HG02981 (cell line): ENCODE measurements around the gene OLFML2B.

Source experiments
- ATAC-seq: cut with Tn5 transposase; IDR thresholded peaks from one replicate; pipeline ENCODE4 v1.9.1; 2021; ENCODE audit warnings: mild to moderate bottlenecking, moderate library complexity; ENCODE audit not compliant: unreplicated experiment

The OLFML2B gene

DNA sequence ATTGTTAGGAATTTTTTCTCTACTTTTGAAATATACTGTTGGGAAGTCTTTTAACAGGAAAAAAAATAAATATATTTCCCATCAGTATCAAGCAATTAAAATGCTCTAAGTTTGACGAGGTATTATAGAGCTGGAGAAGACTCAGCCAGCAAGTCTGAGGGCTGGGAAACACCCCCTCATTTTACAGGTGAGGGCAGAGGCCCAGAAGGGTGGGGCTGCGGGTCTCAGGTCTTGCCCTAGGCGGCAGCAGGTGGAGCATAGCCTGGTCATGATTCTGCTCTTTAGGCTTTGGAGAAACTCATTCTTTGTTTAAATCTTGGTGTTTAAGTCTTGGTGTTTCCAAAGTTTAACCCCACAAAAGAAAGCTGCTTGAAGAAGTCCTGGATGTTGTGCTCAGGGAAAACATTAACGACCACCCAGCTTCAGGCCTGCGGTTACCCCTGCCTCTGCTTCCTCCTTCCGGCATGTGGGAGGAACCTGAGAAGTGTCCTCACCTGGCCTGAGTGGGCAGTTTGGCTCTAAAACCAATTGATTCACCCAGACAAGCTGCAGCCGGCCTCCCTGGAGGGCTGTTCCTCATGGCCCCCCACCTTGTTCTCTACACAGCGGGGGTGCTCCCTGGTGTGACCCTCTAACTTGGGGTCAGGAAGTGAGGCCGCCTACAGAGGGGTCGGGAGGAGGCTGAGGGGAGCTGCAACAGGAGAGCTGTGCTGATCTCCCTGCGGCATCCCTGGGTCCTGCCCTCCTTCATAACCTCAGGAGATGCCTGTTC is 41.7 kb downstream of the OLFML2B start:
- ATAC-seq, result no peak

DNA sequence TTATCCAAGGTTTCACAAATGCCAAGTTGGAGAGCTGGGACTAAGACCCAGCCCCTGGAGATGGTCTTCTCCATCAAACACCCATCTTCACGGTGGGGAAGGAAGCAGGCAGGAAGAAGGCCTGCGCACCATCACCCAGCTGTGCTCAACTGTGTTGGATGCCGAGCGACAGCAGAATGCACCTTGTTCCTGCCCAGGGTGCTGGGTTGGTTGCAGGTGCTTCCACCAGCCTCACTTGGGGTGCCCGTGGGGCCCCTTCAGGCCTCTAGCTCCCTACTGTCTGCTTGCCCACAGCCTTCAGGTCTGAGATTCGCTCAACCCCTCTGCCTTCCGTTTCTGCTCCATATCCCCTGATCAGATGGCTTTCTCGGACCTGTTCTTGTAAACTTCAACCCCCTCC is 42.5 kb downstream of the OLFML2B start:
- no peak for ATAC-seq

DNA sequence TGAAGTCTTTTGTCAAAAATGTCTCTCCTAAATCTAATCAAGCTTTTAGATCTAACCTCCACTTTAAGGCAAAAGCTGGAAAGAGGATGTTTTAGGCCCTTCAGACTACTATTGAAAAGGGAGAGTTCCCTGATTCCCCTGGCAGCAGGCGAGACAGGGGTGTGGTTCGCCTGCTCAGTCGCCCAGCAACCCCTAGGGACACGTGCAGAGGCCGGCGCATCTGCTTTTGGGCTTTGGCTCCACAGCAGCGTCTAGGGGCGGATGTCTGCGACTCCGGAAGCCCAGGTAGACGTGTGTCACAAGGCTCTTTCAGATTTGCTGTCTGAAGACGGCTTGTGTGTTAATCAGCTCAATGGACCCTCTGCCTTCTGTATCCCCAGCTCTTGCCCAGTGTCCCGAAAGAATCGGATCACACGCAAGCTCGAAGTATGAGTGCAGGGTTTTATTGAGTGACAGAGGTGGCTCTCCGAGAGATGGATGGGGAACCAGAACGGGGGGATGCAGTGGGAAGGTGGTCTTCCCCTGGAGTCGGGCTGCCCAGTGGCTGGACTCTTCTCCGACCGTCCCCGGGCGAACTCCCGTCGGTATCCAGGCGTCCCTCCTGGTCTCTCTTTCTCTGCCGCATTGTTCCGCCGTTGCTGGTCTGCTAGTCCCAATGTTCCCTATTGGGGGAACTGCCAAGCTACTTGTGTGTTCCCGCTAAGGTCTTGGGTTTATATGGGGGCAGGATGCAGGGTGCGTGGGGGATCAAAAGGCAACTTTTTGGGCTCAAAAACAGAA is 45.5 kb downstream of the OLFML2B start:
- no peak for ATAC-seq

DNA sequence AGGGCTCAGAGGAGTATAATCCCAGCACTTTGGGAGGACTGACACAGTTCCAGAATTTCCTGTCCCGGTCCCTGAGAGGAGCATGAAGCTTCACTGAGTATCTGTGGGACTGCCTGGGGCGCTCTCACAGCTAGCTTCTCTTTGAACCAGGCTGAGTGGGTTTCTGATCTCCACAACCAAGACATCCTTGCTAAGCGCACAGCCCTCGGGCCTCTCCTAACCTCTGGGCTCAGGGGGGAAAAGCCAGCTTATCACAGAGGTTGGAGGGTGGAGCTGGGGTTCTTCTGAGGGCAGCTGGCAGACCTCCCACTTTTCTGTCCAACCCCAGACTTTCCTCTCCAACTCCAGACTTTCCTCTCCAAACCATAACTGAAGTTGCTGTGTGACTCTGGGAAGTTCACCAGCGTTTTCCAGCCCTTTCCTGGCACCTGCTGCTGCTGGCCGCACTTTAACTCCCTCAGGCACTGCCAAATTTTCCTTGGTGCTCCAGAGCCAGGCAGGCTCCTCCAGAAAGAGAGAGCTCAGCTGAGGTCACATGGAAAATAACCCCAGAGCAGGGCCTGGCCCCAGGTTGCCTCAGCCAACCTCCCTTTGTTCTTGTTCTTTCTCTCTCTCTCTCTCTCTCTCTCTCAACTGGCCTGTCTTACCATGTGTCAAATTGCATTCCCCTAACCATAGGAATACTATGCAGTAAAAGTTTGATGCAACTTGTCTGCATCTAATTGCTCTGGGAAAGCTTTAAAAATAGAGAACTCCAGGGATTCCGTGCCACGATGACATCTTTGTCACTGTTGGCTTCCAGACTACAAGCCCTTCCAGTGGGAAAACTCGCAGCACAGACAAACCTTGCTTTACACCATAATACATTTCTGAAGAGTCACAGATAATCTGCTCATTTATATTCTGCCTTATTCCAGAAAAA is 49.5 kb downstream of the OLFML2B start:
- no peak for ATAC-seq

DNA sequence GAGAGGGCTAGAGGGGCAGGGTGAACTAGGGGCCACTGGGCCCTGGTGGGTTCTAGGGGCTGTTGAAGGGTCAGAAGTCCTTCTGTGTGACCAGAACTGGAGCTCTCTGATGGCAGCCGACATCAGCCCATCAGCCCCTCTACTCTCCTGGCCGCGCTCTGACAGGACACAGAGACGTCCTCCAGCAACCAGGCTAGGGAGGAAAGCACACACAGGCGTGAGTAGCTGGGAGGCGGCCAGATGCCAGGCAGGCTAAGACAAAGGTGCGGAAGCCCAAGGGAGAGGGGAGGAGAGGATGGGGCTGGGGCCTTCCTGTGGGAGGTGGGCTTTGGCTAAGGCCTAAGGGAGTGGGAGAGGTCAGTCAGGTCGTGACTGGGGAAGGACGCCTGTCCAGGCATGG is 50.8 kb downstream of the OLFML2B start:
- no peak for ATAC-seq

DNA sequence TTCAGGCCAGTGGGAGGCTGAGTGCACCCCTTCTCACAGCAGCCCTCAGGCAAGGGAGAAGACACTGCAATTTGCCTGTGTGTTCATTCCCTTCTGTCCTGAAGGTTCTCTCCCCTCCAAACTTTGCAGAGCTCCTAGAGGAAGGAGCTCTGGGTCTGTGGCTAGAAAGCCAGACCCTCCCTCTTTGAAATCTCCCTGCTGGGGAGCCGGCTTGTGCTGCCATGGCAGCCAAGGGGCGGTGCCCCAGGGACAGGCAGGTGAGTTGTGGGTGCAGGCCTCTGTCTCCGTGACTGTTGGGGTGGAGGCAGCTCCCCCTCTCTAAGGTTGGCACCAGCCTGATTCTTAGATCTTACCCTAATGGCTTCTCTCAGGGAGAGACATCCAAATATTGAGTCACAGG is 53.0 kb downstream of the OLFML2B start:
- ATAC-seq, result no peak

DNA sequence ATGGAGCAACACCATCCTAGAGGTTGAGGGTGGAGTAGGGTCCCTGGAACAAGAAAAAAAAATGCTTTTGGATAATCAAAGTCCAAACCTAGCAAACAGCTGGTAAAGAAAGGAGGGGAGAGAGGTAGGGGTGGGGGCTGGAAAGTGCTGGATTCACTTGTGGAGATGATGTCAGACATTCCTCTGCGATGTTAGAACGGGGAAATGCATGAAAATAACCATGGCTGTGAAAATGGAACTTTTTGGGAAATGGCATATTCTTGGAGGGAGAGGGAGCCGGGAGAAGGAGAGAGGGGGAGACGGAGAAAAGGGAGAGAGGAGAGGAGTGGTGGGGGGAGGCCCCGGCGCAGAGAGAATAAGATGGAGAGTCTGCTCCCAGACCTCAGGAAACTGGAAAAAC is 53.6 kb downstream of the OLFML2B start:
- ATAC-seq, result no peak

DNA sequence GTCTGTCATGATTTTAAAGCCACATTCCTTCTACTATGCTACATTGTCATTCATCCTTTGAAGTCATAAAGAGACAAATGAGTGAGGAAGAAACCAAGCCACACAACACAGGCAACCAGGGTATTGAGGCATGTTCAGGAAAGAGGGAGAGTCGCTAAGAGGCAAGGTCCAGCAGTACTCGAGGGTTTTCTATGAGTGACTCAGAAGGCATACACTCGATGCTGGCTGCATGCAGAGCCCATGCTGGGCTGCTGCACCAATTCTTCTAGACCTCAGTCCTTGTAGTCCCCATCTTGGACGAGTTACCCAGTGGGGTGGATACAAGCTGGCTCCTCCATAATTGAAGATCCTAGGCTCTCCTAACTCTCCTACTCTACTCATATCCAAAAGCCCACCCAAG is 57.6 kb downstream of the OLFML2B start:
- ATAC-seq, result no peak

DNA sequence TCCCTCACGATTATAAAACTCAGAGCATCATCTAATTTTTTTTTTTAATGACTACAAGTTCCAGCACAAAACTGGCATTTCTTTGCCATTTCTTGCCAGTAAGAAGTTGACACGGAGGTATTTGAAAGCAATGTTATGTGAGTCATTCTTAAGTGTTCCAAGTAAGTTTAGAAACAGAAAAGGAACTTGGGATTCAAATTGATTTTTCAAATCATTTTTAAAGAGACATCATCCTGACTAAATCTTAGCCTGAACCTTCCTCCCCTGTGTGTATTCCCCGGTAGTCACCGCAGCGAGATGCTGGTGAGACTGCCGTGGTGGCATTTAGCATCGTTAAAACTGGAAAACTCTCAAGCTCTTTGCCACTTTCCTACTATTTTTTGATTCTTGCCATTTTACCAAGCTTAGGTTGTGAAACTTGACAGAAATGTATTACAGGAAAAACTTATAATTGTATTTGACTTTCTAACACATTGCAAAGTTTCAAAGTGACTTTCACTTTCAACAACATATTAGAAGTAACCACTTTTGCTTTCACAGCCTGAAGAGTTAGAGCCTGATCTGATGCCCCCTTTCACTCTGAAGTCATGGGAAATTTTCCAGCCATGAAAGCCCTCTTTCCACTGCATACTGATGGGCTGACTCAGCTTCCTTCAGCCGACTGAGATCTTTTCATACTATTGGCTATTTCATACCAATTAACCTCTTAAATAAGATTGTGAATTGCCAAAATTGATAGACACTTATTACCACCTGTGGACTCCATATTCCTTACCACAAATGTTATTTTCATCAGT is 61.4 kb downstream of the OLFML2B start:
- ATAC-seq, result peak; percentile 90

DNA sequence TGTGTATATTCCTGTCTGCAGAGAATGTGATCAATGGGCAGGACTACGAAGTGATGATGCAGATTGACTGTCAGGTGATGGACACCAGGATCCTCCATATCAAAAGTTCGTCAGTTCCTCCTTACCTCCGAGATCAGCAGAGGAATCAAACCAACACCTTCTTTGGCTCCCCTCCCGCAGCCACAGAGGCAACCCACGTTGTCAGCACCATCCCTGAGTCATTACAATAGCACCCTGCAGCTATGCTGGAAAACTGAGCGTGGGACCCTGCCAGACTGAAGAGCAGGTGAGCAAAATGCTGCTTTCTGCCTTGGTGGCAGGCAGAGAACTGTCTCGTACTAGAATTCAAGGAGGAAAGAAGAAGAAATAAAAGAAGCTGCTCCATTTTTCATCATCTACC is 65.2 kb downstream of the OLFML2B start:
- ATAC-seq, result no peak

DNA sequence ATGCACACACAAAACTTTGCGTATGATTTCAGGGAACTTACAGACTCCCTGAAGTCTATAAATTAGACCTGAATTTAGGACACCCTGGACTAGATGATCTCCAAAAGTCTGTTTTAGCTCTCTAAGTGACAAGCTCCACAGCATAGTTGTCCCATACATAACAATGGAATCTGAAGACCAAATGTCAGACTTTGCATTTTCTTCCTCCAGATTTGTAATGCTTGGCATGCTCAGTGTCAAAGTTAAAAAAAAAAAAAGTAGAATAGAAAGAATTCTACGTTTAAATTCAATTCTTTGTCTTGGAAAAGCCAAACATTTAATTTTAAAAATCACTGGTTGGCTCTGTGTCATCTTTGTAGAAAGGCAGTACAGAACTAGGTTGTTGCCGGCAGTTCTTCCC is 66.7 kb downstream of the OLFML2B start:
- ATAC-seq, result no peak

DNA sequence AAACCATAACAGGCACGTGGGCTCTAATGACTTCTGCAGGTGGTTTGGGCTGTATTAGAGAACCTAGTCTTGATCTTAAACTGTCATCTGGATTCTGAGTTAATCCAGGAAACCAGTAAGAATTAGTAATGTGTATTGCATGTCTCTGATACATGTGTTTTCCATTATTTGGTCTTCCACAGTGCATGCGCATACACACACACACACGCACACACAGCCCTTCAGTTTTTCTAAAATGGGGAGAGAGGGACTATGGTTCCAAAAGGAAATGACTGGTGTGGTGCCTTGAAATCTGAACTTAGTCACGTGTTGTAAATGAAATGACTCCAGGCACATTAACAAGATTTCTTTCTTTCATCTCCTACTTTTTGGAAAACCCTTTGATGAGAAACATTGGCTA is 67.6 kb downstream of the OLFML2B start:
- ATAC-seq, result no peak

DNA sequence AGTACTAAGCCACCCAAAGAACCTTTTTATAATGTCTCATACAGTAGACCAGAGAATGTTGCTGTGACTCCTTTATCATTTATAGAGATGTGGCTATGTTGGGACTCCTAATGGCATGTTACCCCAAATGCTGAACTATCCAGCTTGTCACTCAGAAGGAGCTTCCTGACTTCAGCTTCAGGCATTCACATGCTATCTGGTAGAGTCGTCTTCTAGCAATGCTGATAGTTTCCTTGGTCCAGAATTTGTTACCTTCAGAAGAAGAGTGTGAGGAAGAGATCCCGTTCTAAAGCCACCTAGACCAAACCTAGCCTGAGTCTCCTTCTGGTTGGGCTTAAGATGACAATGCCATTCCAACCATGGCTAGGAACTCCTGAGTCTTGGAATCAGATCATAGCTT is 68.1 kb downstream of the OLFML2B start:
- ATAC-seq, result no peak

DNA sequence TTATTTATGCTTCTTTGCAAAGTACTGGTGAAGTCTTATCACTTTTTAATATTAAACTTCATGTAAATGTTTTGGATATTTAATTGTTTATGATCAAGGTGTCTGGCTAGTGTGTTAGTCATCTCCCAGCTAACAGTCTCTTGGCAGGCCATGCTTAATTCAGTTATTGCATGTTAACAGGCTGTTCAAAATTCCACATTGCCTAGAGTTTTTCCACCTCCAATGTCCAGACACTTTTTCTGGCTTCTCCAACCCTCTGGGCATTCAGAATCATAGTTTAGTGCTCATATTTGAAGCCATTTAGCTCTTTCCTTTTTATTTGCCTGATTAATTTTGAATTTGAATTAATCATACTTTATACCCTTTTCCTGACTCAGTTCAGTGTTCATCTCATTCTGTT is 69.2 kb downstream of the OLFML2B start:
- no peak for ATAC-seq

DNA sequence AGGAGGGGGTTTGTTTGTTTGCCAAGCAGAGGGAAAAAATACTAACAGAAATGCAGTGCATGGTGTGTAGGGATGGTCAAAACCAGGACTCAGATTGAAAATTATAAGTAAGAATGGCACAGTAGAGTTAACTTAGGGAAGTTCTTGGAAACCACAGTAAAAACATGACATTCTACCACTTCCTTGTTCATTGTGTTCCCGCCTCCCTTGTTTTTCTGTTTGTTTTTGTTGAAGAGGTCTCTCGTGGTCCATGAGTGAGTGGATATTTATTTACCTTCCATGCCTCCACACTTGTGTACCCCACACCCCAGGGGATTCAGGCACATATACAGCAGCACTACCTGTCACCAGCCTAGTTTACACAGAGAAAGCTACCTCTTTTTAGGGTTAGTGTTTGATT is 69.6 kb downstream of the OLFML2B start:
- ATAC-seq, result no peak

DNA sequence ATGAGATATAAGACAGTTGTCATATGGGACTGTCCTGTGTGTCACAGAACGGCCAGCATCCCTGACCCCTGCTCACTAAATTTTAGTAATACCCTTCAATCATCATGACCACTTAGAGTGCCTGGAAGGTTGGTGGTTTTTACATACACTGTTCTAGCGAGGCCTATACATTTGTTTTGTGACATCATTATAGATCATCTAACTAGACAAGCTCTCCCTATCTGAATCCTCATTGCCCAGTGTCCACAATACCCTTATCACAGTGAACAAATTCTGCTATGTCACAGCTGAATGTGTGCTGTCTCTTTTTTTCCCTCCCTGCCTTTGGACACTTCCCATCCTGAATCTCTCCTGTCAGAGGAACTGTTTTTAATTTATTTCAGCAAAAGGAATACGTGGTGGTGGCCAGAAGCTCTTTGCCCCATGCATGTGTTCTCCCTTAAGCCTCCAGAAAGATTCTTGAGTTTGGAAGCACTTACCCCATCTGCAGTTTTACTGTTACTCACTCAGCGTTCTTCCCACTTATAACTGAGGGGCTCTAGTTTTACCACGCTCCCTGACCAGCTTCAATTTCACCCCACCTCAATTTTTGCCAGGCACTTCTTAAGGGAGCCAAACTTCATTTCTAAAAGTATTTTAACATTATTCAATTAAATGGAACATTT is 70.3 kb downstream of the OLFML2B start:
- ATAC-seq, result no peak

DNA sequence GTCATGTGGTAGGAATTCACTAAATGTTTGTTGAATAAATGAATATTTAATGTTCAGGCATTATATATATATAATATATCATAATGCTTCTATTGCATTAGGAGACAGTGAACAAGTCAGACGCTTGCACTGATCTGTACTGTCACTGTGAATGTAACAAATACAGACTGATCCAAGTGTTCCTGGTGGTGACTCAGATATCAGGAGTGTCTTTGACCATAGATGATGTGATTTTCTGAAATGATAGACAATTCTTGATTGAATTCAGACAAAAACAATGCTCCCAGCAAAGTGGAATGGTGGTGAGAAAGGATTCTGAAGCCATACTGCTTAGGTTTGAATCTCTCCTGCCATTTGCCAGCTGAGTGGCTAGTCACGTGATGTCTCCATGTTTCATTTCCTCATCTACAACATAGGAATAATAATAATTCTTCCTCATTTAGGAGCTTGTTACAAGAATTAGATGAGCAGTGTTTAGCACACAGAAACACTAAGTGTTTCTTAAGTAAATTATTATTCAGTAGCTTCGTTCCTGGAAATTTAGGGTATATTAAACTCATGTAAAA is 71.0 kb downstream of the OLFML2B start:
- no peak for ATAC-seq

DNA sequence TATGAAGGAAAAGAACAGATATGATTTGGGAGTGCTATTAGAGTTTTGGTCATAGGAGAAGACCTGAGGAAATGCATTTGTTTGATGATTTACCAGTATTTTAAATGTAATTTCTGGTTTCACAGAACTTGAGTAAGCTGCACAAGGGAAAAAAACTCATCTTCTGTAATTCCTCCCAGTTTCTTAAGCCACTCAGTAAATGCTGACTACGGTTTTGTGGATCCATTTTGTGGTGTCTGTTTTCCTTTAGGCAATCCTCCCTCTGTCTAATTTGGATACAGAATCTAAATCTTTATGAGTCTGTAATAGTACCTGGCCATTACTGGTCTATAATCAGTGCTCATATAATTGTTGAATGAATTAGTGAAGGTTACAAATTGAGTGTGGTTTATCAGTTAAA is 72.0 kb downstream of the OLFML2B start:
- ATAC-seq, result no peak

DNA sequence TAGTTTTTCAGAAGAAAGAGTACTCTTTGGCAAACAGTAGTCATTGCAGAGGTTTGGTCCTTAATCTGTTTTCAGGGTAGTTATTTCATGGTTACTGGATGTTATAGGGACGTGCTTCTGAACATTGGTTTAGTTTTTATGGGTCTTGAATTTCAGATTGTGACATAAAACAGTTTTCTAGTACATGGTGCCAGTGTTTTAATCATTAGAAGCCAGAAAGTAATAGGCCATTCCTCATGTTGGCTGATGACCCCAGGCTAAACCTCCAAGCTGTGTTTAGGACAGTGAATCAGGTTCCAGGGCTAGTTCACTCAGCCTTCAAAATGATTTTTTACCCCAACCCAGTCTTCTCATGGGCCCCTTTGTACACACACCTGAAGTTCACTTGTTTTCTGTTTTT is 73.3 kb downstream of the OLFML2B start:
- ATAC-seq, result no peak

DNA sequence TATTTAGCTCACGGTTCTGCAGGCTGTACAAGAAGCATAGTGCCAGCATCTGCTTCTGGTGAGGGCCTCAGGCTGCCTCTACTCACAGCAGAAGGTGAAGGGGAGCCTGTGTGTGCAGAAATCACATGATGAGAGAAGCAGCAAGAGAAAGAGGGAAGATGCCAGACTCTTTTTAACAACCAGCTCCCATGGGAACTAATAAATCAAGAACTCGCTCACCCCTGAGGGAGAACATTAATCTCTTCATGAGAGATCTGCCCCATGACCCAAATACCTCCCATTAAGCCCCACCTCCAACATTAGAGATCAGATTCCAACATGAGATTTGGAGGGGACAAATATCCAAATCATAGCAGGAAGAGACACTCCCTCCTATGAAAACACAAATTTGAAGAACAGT is 74.1 kb downstream of the OLFML2B start:
- no peak for ATAC-seq
